SK-N-SH (cell line): Measurements from ENCODE around the gene SPAG9. TPM values are rescaled to one million over a fixed set of nuclear protein-coding genes. Genes with fewer than 3 reads are reported as not detected.
A peak's percentile ranks its signal among the peaks of the same experiment; 100 is the strongest.

ENCODE experiments used
- CTCF ChIA-PET: fragments of 300-600, 350-600 bp; formaldehyde crosslinking; extraction: SDS; loops from one replicate; lab custom pipeline; 2021; lab: Yijun Ruan, JAX
- POLR2A ChIA-PET: fragments of 350-600 bp; sonication (Branson Sonifier 250); formaldehyde crosslinking; extraction: SDS; loops from one replicate; lab custom pipeline; 2020; ENCODE audit warnings: antibody characterized with exemption, inconsistent platforms; lab: Yijun Ruan, JAX
- DNase-seq: peaks from one replicate; pipeline ENCODE4 v3.0.0; 2012
- H2AFZ ChIP-seq: fragments of 200-600 bp; sonication (generic); 2 replicates; pipeline ENCODE4 v1.8.1; 2016; ENCODE audit warnings: antibody characterized with exemption, mild to moderate bottlenecking, low read depth
- H3F3A ChIP-seq: fragments of 200-600 bp; sonication (generic); replicated peaks from 2 replicates; pipeline ENCODE3; 2016; ENCODE audit warnings: antibody characterized with exemption, mild to moderate bottlenecking; ENCODE audit not compliant: insufficient read depth
- H3K27ac ChIP-seq, 2 experiments: fragments of 200-500 bp in 1 of 2; fragments of 200-600 bp in 1 of 2; sonication (Bioruptor generic) in 1 of 2; sonication (generic), shearing (Covaris generic) in 1 of 2; 2 replicates each; pipeline versions ENCODE4 v1.5.1 to v1.6.1; 2014 to 2016; ENCODE audit warnings: low read depth in 2 of 2, inconsistent platforms in 1 of 2, low read length in 1 of 2, mild to moderate bottlenecking in 1 of 2, mixed read lengths in 1 of 2
- H3K27me3 ChIP-seq: fragments of 200-600 bp; sonication (generic), shearing (Covaris generic); 2 replicates; pipeline ENCODE4 v1.6.1; 2016; ENCODE audit warnings: mixed run types; ENCODE audit not compliant: insufficient read depth
- H3K36me3 ChIP-seq, 2 experiments: fragments of 200-500 bp in 1 of 2; fragments of 200-600 bp in 1 of 2; sonication (Bioruptor generic) in 1 of 2; sonication (generic) in 1 of 2; replicated peaks in 1 of 2; 2 replicates each; pipeline versions ENCODE3 to v1.5.1; 2014 to 2016; ENCODE audit warnings: low read length in 1 of 2, mild to moderate bottlenecking in 1 of 2; ENCODE audit not compliant: insufficient read depth in 2 of 2, control insufficient read depth in 1 of 2
- H3K4me1 ChIP-seq, 2 experiments: fragments of 200-500 bp in 1 of 2; fragments of 200-600 bp in 1 of 2; sonication (Bioruptor generic) in 1 of 2; sonication (generic), shearing (Covaris generic) in 1 of 2; 2 replicates each; pipeline versions ENCODE4 v1.5.1 to v1.6.1; 2014 to 2016; ENCODE audit warnings: low read depth in 1 of 2, low read length in 1 of 2, mixed run types in 1 of 2; ENCODE audit not compliant: insufficient read depth in 2 of 2, control insufficient read depth in 1 of 2
- H3K4me2 ChIP-seq: fragments of 200-600 bp; sonication (generic), shearing (Covaris generic); 2 replicates; pipeline ENCODE4 v1.6.1; 2017; ENCODE audit warnings: mixed run types
- H3K4me3 ChIP-seq, 2 experiments: fragments of 200-500 bp in 1 of 2; fragments of 200-600 bp in 1 of 2; sonication (Bioruptor generic) in 1 of 2; sonication (generic), shearing (Covaris generic) in 1 of 2; 2 replicates each; pipeline versions ENCODE4 v1.5.1 to v1.8.1; 2014 to 2016; ENCODE audit warnings: low read depth in 2 of 2, inconsistent platforms in 1 of 2, low read length in 1 of 2, mild to moderate bottlenecking in 1 of 2, mixed read lengths in 1 of 2, moderate library complexity in 1 of 2
- H3K79me2 ChIP-seq: fragments of 200-600 bp; sonication (generic); 2 replicates; pipeline ENCODE4 v1.8.1; 2017; ENCODE audit warnings: mild to moderate bottlenecking; ENCODE audit not compliant: insufficient read depth
- H3K9ac ChIP-seq: fragments of 200-600 bp; sonication (generic); 2 replicates; pipeline ENCODE4 v1.6.1; 2017; ENCODE audit warnings: mixed run types
- H3K9me2 ChIP-seq: fragments of 200-600 bp; sonication (generic); 2 replicates; pipeline ENCODE4 v1.6.1; 2017; ENCODE audit warnings: mixed run types
- H3K9me3 ChIP-seq: fragments of 200-600 bp; sonication (generic); 2 replicates; pipeline ENCODE4 v1.6.1; 2017; ENCODE audit warnings: mixed run types, mild to moderate bottlenecking, moderate library complexity
- H4K20me1 ChIP-seq: fragments of 200-600 bp; sonication (generic); 2 replicates; pipeline ENCODE4 v1.6.1; 2017; ENCODE audit warnings: mild to moderate bottlenecking, mixed run types; ENCODE audit not compliant: insufficient read depth
- EP300 ChIP-seq, 2 experiments: IDR thresholded peaks; 2 replicates each; pipeline versions ENCODE4 v1.4.0 to v1.6.1; 2012; ENCODE audit warnings: borderline replicate concordance in 1 of 2, low read depth in 1 of 2, low read length in 1 of 2
- FOXM1 ChIP-seq: IDR thresholded peaks from 2 replicates; pipeline ENCODE4 v1.4.0; 2012; ENCODE audit warnings: low read depth, mild to moderate bottlenecking
- GATA2 ChIP-seq: sonication (generic); formaldehyde crosslinking; IDR thresholded peaks from 2 replicates; pipeline ENCODE4 v1.5.0; 2020; ENCODE audit warnings: mild to moderate bottlenecking, missing genetic modification reagents
- IRF3 ChIP-seq: fragments of 150-350 bp; IDR thresholded peaks from 2 replicates; pipeline ENCODE4 v1.6.1; 2016; ENCODE audit warnings: mild to moderate bottlenecking, low read depth, low read length
- MEF2A ChIP-seq: IDR thresholded peaks from 2 replicates; pipeline ENCODE4 v1.4.0; 2012; ENCODE audit warnings: low read depth, borderline replicate concordance
- MXI1 ChIP-seq: IDR thresholded peaks from 2 replicates; pipeline ENCODE4 v1.6.1; 2012; ENCODE audit warnings: mild to moderate bottlenecking, low read depth, low read length, improper control_type of control experiment
- NRF1 ChIP-seq: IDR thresholded peaks from 2 replicates; pipeline ENCODE4 v1.6.1; 2012; ENCODE audit warnings: low read depth, mild to moderate bottlenecking, low read length
- POLR2AphosphoS5 ChIP-seq: IDR thresholded peaks from 2 replicates; pipeline ENCODE4 v1.6.1; 2012; ENCODE audit warnings: low read depth, low read length
- RAD21 ChIP-seq: IDR thresholded peaks from 2 replicates; pipeline ENCODE4 v1.6.1; 2012; ENCODE audit warnings: mild to moderate bottlenecking, low read length
- RCOR1 ChIP-seq: fragments of 150-350 bp; IDR thresholded peaks from 2 replicates; pipeline ENCODE4 v1.6.1; 2017; ENCODE audit warnings: antibody characterized with exemption, low read length
- SIN3A ChIP-seq: IDR thresholded peaks from 2 replicates; pipeline ENCODE4 v1.6.1; 2012; ENCODE audit warnings: low read depth, mild to moderate bottlenecking, low read length, moderate library complexity, borderline replicate concordance
- SMC3 ChIP-seq: IDR thresholded peaks from 2 replicates; pipeline ENCODE4 v1.6.1; 2012; ENCODE audit warnings: low read depth, low read length, improper control_type of control experiment
- USF2 ChIP-seq: fragments of 150-350 bp; IDR thresholded peaks from 2 replicates; pipeline ENCODE4 v1.6.1; 2017; ENCODE audit warnings: antibody characterized with exemption, low read length, low read depth, borderline replicate concordance
- WGBS: methylation state at CpG from one replicate; pipeline ENCODE4 v1.1.6; 2017; ENCODE audit warnings: low lambda C conversion rate; 5-methylcytosine and 5-hydroxymethylcytosine counted together
- polyA plus RNA-seq, 3 experiments: library from polyadenylated mRNA; depleted of rRNA; stranded (reverse); fragments of >200 nt; gene quantifications; 2 replicates each; pipeline ENCODE4 v1.2.3, GENCODE V29; 2012
- TF ChIP-seq, protein P1 (sequence below): IDR thresholded peaks from 2 replicates; pipeline ENCODE4 v1.4.0; 2012; ENCODE audit warnings: low read depth
- TF ChIP-seq, protein P2 (sequence below): IDR thresholded peaks from 2 replicates; pipeline ENCODE4 v1.6.1; 2012; ENCODE audit warnings: mild to moderate bottlenecking, low read depth, low read length, moderate library complexity

The SPAG9 gene
- polyA plus RNA-seq, 1 of the 3 experiments (the other 2 are of a cell fraction), result 32.1 TPM

DNA sequence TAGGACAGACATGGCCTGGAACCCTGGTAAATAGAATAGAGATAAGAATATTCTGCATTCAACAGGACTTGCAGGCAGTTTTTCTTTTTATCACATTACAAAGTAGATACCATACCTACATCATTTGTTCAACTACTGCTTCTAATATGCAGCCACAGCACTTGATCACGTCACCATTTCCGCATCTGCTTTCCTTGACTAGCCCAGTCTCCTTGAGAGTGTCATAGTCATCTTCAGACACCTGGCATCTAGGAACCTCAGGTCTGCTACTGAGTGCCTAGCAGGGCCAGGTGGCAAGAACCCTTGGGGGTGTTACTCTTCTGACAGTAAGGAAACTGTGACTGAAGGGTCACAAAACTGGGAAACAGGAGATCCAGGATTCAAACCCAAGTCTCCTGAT, 161.3 kb downstream of the SPAG9 start:
- Histone ChIP-seq H4K20me1 (no peaks in the 10 kb centered on the region), H3K9ac (no peak overlapping the region), H3K9me2 (no peaks in the 10 kb centered on the region), H3K36me3 (peaks cover 39 to 40% of the 10 kb centered on the region in 2 experiments), H3K79me2 (no peaks in the 10 kb centered on the region), H3F3A (peaks cover 11% of the 10 kb centered on the region), H3K27ac (peak overlapping the region in 1 of 2 experiments; percentile 9; a peak in 1 of 4 replicates), H2AFZ (no peak overlapping the region)
- no peak for DNase-seq
- ChIA-PET POLR2A (interaction anchor here (1.2 kb wide), 1 partner anchor 94 kb away, joined by 3 read pairs; no protein-coding TSS in a partner anchor), CTCF (interaction anchor here (0.7 to 16.9 kb wide), 7 partner anchors 10 to 273 kb away, joined by 3 to 820 read pairs (median 12); partner anchors contain the start of gene TOB1)
- TF ChIP-seq POLR2AphosphoS5 (no peak), NRF1 (no peak), EP300 (IDR thresholded peaks at IDR 0.05; ENCODE audit: borderline replicate concordance in 1 of 2, low read depth in 1 of 2, low read length in 1 of 2) (no peak), FOXM1 (no peak), USF2 (no peak), MXI1 (no peak), GATA2 (CRISPR knock-in tag) (no peak), RAD21 (no peak), SMC3 (no peak), SIN3A (no peak)
- TF ChIP-seq, protein P1, sequence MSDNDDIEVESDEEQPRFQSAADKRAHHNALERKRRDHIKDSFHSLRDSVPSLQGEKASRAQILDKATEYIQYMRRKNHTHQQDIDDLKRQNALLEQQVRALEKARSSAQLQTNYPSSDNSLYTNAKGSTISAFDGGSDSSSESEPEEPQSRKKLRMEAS, result no peak
- TF ChIP-seq, all 33 proteins: peak for 0
- Histone ChIP-seq H3K27me3 (no peaks in the 10 kb centered on the region), H3K9me3 (no peaks in the 10 kb centered on the region), H3K4me1 (peaks cover 7 to 34% of the 10 kb centered on the region in 2 experiments), H3K4me2 (no peak overlapping the region), H3K4me3 (no peak overlapping the region)
- WGBS, result 98% methylated on average over 2 of the region's 2 CpGs

DNA sequence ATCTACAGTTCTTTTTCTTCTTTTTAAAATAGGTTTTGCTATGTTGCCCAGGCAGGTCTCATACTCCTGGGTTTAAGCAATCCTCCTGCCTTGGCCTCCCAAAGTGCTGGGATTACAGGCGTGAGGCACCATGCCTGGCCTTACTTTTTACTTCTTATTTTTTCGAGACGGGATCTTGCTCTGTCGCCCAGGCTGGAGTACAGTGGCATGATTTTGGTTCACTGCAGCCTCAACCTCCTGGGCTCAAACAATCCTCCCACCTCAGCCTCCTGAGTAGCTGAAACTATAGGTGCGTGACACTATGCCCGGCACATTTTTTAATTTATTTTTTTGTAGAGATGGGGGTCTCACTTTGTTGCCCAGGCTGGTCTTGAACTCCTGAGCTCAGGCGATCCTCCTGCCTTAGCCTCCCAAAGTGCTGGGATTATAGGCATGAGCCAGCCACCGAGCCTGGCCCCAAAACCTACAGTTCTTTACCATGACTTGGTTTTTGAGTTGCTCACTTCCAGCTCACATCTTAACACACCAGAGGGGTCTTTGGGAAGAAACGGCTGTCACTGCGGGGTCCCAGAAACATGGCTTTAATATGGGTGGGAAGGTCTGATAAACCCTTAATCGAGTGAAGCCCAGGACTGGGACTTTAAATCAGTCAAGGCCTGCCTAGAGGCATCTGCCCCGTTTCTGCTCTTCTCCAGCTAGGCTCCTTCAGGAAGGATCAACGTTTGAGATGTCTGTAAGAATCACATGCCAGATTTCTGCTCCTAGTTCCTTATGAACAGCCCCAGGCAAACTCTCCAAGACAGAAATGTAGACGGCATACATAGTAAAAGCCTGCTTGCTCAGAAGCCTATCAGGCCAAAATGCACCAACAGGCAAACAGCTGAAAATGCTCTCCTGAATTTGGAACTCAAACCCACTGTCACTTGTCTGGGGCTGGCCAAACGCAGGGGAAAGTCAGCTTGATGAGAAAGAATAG, 162.8 kb downstream of the SPAG9 start:
- Histone ChIP-seq H3K9ac (no peak overlapping the region), H3K27ac (no peak overlapping the region; a peak in 1 of 4 replicates), H3K4me3 (no peak overlapping the region), H3K9me3 (no peaks in the 10 kb centered on the region), H3K4me2 (no peak overlapping the region), H3F3A (peaks cover 11% of the 10 kb centered on the region), H3K36me3 (peaks cover 26 to 28% of the 10 kb centered on the region in 2 experiments), H3K27me3 (no peaks in the 10 kb centered on the region), H4K20me1 (no peaks in the 10 kb centered on the region), H3K9me2 (no peaks in the 10 kb centered on the region), H3K4me1 (peaks cover 16 to 48% of the 10 kb centered on the region in 2 experiments), H2AFZ (no peak overlapping the region), H3K79me2 (no peaks in the 10 kb centered on the region)
- ChIA-PET CTCF (interaction anchor here (0.7 to 16.9 kb wide), 26 partner anchors 7 to 267 kb away, joined by 3 to 820 read pairs (median 5); partner anchors contain the start of genes ANKRD40CL, NME1 and TOB1), POLR2A (interaction anchor here (15.4 kb wide), 1 partner anchor 94 kb away, joined by 609 read pairs; the partner anchor contains the start of gene TOB1)
- DNase-seq, result no peak
- TF ChIP-seq IRF3, result no peak
- no peak for TF ChIP-seq RCOR1
- TF ChIP-seq MEF2A, result no peak
- TF ChIP-seq GATA2 (CRISPR knock-in tag), result no peak
- TF ChIP-seq, protein P2, sequence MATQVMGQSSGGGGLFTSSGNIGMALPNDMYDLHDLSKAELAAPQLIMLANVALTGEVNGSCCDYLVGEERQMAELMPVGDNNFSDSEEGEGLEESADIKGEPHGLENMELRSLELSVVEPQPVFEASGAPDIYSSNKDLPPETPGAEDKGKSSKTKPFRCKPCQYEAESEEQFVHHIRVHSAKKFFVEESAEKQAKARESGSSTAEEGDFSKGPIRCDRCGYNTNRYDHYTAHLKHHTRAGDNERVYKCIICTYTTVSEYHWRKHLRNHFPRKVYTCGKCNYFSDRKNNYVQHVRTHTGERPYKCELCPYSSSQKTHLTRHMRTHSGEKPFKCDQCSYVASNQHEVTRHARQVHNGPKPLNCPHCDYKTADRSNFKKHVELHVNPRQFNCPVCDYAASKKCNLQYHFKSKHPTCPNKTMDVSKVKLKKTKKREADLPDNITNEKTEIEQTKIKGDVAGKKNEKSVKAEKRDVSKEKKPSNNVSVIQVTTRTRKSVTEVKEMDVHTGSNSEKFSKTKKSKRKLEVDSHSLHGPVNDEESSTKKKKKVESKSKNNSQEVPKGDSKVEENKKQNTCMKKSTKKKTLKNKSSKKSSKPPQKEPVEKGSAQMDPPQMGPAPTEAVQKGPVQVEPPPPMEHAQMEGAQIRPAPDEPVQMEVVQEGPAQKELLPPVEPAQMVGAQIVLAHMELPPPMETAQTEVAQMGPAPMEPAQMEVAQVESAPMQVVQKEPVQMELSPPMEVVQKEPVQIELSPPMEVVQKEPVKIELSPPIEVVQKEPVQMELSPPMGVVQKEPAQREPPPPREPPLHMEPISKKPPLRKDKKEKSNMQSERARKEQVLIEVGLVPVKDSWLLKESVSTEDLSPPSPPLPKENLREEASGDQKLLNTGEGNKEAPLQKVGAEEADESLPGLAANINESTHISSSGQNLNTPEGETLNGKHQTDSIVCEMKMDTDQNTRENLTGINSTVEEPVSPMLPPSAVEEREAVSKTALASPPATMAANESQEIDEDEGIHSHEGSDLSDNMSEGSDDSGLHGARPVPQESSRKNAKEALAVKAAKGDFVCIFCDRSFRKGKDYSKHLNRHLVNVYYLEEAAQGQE, result no peak
- WGBS, result 93% methylated on average over 15 of the region's 15 CpGs
